Measurements from ENCODE around the gene ANKRD34A.

GRCh38 chr1:146001709-146002108, 37.3 kb upstream of the ANKRD34A start:
- TF ChIP-seq, protein P1, sequence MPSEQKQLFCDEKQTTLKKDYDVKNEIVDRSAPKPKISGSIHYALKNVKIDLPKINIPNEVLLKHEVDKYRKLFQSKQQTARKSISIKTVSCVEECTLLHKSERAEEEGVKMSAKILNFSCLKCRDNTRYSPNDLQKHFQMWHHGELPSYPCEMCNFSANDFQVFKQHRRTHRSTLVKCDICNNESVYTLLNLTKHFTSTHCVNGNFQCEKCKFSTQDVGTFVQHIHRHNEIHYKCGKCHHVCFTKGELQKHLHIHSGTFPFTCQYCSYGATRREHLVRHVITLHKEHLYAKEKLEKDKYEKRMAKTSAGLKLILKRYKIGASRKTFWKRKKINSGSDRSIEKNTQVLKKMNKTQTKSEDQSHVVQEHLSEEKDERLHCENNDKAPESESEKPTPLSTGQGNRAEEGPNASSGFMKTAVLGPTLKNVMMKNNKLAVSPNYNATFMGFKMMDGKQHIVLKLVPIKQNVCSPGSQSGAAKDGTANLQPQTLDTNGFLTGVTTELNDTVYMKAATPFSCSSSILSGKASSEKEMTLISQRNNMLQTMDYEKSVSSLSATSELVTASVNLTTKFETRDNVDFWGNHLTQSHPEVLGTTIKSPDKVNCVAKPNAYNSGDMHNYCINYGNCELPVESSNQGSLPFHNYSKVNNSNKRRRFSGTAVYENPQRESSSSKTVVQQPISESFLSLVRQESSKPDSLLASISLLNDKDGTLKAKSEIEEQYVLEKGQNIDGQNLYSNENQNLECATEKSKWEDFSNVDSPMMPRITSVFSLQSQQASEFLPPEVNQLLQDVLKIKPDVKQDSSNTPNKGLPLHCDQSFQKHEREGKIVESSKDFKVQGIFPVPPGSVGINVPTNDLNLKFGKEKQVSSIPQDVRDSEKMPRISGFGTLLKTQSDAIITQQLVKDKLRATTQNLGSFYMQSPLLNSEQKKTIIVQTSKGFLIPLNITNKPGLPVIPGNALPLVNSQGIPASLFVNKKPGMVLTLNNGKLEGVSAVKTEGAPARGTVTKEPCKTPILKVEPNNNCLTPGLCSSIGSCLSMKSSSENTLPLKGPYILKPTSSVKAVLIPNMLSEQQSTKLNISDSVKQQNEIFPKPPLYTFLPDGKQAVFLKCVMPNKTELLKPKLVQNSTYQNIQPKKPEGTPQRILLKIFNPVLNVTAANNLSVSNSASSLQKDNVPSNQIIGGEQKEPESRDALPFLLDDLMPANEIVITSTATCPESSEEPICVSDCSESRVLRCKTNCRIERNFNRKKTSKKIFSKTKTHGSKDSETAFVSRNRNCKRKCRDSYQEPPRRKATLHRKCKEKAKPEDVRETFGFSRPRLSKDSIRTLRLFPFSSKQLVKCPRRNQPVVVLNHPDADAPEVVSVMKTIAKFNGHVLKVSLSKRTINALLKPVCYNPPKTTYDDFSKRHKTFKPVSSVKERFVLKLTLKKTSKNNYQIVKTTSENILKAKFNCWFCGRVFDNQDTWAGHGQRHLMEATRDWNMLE (tag by site-specific recombination; conservative IDR thresholded peaks at IDR 0.05; ENCODE audit: low read depth): no peak
- TF ChIP-seq CTCF (tag by site-specific recombination; IDR thresholded peaks at IDR 0.05): no peak
- TF ChIP-seq, protein P2, sequence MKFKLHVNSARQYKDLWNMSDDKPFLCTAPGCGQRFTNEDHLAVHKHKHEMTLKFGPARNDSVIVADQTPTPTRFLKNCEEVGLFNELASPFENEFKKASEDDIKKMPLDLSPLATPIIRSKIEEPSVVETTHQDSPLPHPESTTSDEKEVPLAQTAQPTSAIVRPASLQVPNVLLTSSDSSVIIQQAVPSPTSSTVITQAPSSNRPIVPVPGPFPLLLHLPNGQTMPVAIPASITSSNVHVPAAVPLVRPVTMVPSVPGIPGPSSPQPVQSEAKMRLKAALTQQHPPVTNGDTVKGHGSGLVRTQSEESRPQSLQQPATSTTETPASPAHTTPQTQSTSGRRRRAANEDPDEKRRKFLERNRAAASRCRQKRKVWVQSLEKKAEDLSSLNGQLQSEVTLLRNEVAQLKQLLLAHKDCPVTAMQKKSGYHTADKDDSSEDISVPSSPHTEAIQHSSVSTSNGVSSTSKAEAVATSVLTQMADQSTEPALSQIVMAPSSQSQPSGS (tag by site-specific recombination; IDR thresholded peaks at IDR 0.05; ENCODE audit: low read depth): no peak
- no peak for TF ChIP-seq ZNF701 (tag by site-specific recombination; IDR thresholded peaks at IDR 0.05)
- TF ChIP-seq ZNF335 (tag by site-specific recombination; conservative IDR thresholded peaks at IDR 0.05): no peak
- TF ChIP-seq TRIM28 (IDR thresholded peaks at IDR 0.05; ENCODE audit: borderline replicate concordance, low read length): no peak
- TF ChIP-seq ZNF560 (tag by site-specific recombination; IDR thresholded peaks at IDR 0.05; ENCODE audit: borderline replicate concordance): no peak
- TF ChIP-seq ZNF175 (tag by site-specific recombination; IDR thresholded peaks at IDR 0.05): no peak
- no peak for TF ChIP-seq ZNF571 (tag by site-specific recombination; IDR thresholded peaks at IDR 0.05)
- TF ChIP-seq ZNF530 (tag by site-specific recombination; IDR thresholded peaks at IDR 0.05; ENCODE audit: low read depth): no peak
- no peak for TF ChIP-seq ZNF629 (tag by site-specific recombination; IDR thresholded peaks at IDR 0.05)
- TF ChIP-seq, protein P3, sequence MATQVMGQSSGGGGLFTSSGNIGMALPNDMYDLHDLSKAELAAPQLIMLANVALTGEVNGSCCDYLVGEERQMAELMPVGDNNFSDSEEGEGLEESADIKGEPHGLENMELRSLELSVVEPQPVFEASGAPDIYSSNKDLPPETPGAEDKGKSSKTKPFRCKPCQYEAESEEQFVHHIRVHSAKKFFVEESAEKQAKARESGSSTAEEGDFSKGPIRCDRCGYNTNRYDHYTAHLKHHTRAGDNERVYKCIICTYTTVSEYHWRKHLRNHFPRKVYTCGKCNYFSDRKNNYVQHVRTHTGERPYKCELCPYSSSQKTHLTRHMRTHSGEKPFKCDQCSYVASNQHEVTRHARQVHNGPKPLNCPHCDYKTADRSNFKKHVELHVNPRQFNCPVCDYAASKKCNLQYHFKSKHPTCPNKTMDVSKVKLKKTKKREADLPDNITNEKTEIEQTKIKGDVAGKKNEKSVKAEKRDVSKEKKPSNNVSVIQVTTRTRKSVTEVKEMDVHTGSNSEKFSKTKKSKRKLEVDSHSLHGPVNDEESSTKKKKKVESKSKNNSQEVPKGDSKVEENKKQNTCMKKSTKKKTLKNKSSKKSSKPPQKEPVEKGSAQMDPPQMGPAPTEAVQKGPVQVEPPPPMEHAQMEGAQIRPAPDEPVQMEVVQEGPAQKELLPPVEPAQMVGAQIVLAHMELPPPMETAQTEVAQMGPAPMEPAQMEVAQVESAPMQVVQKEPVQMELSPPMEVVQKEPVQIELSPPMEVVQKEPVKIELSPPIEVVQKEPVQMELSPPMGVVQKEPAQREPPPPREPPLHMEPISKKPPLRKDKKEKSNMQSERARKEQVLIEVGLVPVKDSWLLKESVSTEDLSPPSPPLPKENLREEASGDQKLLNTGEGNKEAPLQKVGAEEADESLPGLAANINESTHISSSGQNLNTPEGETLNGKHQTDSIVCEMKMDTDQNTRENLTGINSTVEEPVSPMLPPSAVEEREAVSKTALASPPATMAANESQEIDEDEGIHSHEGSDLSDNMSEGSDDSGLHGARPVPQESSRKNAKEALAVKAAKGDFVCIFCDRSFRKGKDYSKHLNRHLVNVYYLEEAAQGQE (tag by site-specific recombination; IDR thresholded peaks at IDR 0.05): no peak
- TF ChIP-seq, protein P4, sequence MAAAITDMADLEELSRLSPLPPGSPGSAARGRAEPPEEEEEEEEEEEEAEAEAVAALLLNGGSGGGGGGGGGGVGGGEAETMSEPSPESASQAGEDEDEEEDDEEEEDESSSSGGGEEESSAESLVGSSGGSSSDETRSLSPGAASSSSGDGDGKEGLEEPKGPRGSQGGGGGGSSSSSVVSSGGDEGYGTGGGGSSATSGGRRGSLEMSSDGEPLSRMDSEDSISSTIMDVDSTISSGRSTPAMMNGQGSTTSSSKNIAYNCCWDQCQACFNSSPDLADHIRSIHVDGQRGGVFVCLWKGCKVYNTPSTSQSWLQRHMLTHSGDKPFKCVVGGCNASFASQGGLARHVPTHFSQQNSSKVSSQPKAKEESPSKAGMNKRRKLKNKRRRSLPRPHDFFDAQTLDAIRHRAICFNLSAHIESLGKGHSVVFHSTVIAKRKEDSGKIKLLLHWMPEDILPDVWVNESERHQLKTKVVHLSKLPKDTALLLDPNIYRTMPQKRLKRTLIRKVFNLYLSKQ (tag by site-specific recombination; IDR thresholded peaks at IDR 0.05; ENCODE audit: borderline replicate concordance): no peak
